Measurements from ENCODE around the gene WNK4. TPM values are rescaled to one million over a fixed set of nuclear protein-coding genes. Genes with fewer than 3 reads are reported as not detected.

Gene WNK4
- total RNA-seq, 4 donors from 2014 or later: 0.40 to 14.7 (median 3.9) TPM

DNA sequence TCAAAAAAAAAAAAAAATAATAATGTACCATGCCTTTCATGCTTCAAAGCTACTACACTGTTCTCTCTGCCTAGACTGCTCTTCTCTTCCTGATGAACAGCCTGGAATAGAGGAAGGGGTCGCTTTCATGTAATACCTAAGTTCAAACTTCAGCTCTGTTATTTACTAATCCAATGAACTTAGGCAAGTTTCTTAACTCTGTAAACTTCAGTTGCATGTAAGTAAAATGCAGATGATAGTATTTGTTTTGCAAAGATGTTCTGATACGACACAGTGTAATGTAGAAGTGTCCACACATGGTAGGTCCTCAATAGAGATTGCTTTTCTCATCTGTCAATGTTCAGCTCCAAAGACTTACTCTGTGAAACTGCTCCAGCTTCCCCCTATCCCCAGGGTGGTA lies 11.5 kb downstream of the WNK4 start:
- WGBS, 2 donors: 65 to 92% methylated on average over 2 of the region's 2 CpGs
- peaks cover 0 to 41% (median 5%) of the 10 kb centered on the region in 3 donors for H3K36me3 ChIP-seq
- H3K4me1 ChIP-seq: peaks cover 13 to 22% (median 13%) of the 10 kb centered on the region in 3 donors
- H3K9me3 ChIP-seq: no peaks in the 10 kb centered on the region
- intact Hi-C loops (cut with DNase I): no loop called here
- H3K27ac ChIP-seq: no peak overlapping the region
- DNase-seq: no peak
- no peak overlapping the region for H3K4me3 ChIP-seq
- TF ChIP-seq, protein P1, sequence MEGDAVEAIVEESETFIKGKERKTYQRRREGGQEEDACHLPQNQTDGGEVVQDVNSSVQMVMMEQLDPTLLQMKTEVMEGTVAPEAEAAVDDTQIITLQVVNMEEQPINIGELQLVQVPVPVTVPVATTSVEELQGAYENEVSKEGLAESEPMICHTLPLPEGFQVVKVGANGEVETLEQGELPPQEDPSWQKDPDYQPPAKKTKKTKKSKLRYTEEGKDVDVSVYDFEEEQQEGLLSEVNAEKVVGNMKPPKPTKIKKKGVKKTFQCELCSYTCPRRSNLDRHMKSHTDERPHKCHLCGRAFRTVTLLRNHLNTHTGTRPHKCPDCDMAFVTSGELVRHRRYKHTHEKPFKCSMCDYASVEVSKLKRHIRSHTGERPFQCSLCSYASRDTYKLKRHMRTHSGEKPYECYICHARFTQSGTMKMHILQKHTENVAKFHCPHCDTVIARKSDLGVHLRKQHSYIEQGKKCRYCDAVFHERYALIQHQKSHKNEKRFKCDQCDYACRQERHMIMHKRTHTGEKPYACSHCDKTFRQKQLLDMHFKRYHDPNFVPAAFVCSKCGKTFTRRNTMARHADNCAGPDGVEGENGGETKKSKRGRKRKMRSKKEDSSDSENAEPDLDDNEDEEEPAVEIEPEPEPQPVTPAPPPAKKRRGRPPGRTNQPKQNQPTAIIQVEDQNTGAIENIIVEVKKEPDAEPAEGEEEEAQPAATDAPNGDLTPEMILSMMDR (IDR thresholded peaks at IDR 0.05): no peak
- TF ChIP-seq POLR2A (IDR thresholded peaks at IDR 0.05): no peak
- peaks cover 0 to 14% (median 0%) of the 10 kb centered on the region in 4 donors for H3K27me3 ChIP-seq

DNA sequence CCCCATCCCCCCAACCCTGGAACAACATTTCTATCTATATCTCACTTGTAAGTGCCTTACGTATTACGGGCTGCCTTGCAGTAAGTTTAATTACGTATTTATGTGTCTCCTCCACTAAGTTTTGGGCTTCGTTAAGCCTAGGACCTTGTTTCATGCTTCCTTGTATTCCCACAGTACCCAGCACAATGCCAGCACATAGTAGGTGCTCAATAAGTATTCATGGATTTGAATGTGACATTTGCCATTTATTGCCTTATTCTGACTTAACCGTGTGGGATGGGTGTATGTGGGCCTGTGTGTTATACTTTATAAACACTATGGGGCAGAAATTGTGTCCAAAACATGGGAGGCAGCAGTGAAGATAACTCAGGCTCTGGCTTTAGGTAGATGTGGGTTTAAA lies 12.1 kb downstream of the WNK4 start:
- Histone ChIP-seq H3K27me3 (peaks cover 0 to 8% (median 0%) of the 10 kb centered on the region in 4 donors), H3K36me3 (peaks cover 0 to 35% (median 5%) of the 10 kb centered on the region in 3 donors), H3K4me3 (no peak overlapping the region), H3K4me1 (peaks cover 18 to 28% (median 19%) of the 10 kb centered on the region in 3 donors), H3K27ac (no peak overlapping the region), H3K9me3 (no peaks in the 10 kb centered on the region)
- TF ChIP-seq, protein P1 (IDR thresholded peaks at IDR 0.05): no peak
- no peak for TF ChIP-seq POLR2A (IDR thresholded peaks at IDR 0.05)
- intact Hi-C loops (cut with DNase I): no loop called here
- WGBS, 2 donors: 60 to 66% methylated on average over 5 of the region's 5 CpGs
- DNase-seq: no peak

DNA sequence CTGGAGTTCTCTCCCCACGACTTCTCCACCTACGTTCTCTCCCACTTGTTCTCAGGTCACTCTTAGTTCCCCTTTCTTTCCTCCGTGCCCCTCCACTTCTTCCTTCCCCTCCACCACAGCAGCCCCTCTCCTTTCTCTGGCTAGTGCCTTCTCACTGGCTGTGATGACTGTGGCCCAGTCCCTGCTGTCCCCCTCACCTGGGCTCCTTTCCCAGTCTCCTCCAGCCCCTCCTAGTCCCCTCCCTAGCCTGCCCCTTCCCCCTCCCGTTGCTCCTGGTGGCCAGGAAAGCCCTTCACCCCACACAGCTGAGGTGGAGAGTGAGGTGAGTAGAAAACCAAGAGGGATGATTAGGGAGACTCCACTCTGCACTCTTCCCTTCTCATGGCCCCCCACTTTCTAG lies 14.7 kb downstream of the WNK4 start:
- intact Hi-C loops (cut with DNase I): no loop called here
- Histone ChIP-seq H3K4me3 (no peak overlapping the region), H3K27ac (peak overlapping the region in 2 of 4 donors; percentile 25 to 88), H3K27me3 (no peaks in the 10 kb centered on the region), H3K9me3 (no peaks in the 10 kb centered on the region), H3K36me3 (peaks cover 0 to 22% (median 5%) of the 10 kb centered on the region in 3 donors), H3K4me1 (peaks cover 29 to 40% (median 29%) of the 10 kb centered on the region in 3 donors)
- DNase-seq: no peak
- TF ChIP-seq, protein P1 (IDR thresholded peaks at IDR 0.05): no peak
- no peak for TF ChIP-seq POLR2A (IDR thresholded peaks at IDR 0.05)
- 56 to 57% methylated on average over 3 to 4 of the region's 4 CpGs for WGBS, 2 donors

DNA sequence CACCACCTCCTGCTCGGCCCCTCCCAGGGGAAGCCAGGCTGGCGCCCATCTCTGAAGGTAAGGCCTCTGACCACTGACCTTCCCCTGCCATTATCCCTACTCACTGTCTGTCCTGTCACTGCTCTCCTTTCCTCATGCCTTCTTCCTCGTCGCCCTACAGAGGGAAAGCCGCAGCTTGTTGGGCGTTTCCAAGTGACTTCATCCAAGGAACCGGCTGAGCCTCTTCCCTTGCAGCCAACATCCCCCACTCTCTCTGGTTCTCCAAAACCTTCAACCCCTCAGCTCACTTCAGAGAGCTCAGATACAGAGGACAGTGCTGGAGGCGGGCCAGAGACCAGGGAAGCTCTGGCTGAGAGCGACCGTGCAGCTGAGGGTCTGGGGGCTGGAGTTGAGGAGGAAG lies 15.1 kb downstream of the WNK4 start:
- TF ChIP-seq POLR2A (IDR thresholded peaks at IDR 0.05): no peak
- TF ChIP-seq, protein P1 (IDR thresholded peaks at IDR 0.05): no peak
- Histone ChIP-seq H3K36me3 (peaks cover 0 to 22% (median 5%) of the 10 kb centered on the region in 3 donors), H3K4me1 (peaks cover 29 to 40% (median 29%) of the 10 kb centered on the region in 3 donors), H3K9me3 (no peaks in the 10 kb centered on the region), H3K4me3 (no peak overlapping the region), H3K27ac (peak overlapping the region in 3 of 4 donors; percentile 25 to 88 (median 87)), H3K27me3 (no peaks in the 10 kb centered on the region)
- no peak for DNase-seq
- WGBS, 2 donors: 78 to 81% methylated on average over 7 of the region's 10 CpGs
- intact Hi-C loops (cut with DNase I): no loop called here

DNA sequence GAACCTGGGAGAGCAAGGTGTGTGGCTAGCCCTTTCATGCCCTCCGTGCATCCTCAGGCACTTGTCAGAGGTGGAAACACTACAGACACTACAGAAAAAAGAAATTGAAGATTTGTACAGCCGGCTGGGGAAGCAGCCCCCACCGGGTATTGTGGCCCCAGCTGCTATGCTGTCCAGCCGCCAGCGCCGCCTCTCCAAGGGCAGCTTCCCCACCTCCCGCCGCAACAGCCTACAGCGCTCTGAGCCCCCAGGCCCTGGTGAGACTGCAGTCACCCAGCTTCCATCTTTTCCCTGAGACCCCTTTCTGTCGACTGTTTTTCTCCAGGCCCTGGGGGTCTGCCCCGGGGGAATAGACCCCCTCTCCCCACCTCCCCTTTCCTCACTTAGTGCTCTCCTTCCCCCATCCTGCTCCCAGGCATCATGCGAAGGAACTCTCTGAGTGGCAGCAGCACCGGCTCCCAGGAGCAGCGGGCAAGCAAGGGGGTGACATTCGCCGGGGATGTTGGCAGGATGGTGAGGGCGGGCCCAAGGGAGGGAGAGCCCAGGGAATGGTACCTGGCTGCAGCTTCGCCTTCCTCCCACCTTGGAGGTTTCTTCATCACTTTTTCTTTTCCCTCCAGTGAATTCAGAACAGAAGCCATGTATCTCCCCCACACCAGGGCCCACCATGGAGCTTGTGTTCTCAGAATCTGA lies 15.8 kb downstream of the WNK4 start:
- Histone ChIP-seq H3K4me3 (no peak overlapping the region), H3K36me3 (peaks cover 0 to 22% (median 5%) of the 10 kb centered on the region in 3 donors), H3K4me1 (peaks cover 29 to 40% (median 29%) of the 10 kb centered on the region in 3 donors), H3K9me3 (no peaks in the 10 kb centered on the region), H3K27me3 (no peaks in the 10 kb centered on the region), H3K27ac (peak overlapping the region in 3 of 4 donors; percentile 87 to 90 (median 88))
- 89 to 92% methylated on average over 14 to 17 of the region's 18 CpGs for WGBS, 2 donors
- TF ChIP-seq, protein P1 (IDR thresholded peaks at IDR 0.05): no peak
- no peak for TF ChIP-seq POLR2A (IDR thresholded peaks at IDR 0.05)
- intact Hi-C loops (cut with DNase I): no loop called here
- no peak for DNase-seq
